Adrenal gland (tissue), 5 donors: Measurements from ENCODE around the gene ARAP2.

Experiments
- CTCF ChIP-seq, 6 experiments: fragments of 450-650 bp in 4 of 6; fragments of 200-600 bp in 2 of 6; sonication (generic) in 1 of 6; IDR thresholded peaks; 1 replicate in 5 of 6; 2 replicates in 1 of 6; pipeline versions ENCODE4 v1.5.1 to v1.8.0; 2016 to 2021; ENCODE audit warnings: antibody characterized with exemption in 6 of 6, mild to moderate bottlenecking in 2 of 6, moderate library complexity in 1 of 6
- POLR2A ChIP-seq, 2 donors: fragments of 450-650 bp; IDR thresholded peaks; one replicate each; pipeline ENCODE4 v1.6.1; 2017; ENCODE audit warnings: antibody characterized with exemption in 2 of 2, mild to moderate bottlenecking in 2 of 2, moderate library complexity in 1 of 2
- donor health status: DM: no; HTN: no; CAD: no.

- TF ChIP-seq POLR2A (IDR thresholded peaks at IDR 0.05) (no peak), CTCF (IDR thresholded peaks at IDR 0.05) (no peak)
Measured at GRCh38 chr4:36255577-36255976, 11.3 kb upstream of the ARAP2 start.
